ENCODE measurements around the gene ZNF341. TPM values are rescaled to one million over a fixed set of nuclear protein-coding genes. Genes with fewer than 3 reads are reported as not detected.
A peak's percentile ranks its signal among the peaks of the same experiment; 100 is the strongest.

ZNF341 gene
- total and polyA plus RNA-seq, 2 experiments from 2014 or later = 4.3 to 6.1 TPM

DNA sequence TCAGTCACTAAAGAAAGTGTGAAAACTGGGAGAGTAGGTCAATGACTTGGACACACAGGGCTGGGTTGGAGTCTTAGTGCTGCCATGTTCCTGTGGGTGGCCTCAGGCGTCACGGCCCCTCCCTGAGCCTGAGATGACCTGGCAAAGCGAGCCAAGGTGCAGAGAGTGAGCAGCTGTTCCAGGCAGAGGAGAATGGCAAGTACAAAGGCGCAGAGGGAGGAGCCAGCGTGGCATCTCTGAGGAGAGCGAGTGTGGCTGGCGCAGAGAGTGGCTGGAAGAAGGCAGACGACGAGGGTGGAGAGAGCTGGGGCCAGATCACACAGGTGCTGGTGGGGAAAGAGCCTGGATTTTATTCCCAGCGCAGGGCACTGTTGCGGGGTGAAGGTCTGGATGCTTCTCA is 58.8 kb downstream of the ZNF341 start:
- Histone ChIP-seq H3K27me3 (ENCODE audit: insufficient read depth) (no peaks in the 10 kb centered on the region), H3K4me2 (no peak overlapping the region), H3F3A (replicated peaks; ENCODE audit: low read depth) (no peaks in the 10 kb centered on the region), H3K4me3 (no peak overlapping the region), H2AFZ (no peak overlapping the region), H3K9me2 (ENCODE audit: insufficient read depth) (no peaks in the 10 kb centered on the region), H3K36me3 (ENCODE audit: insufficient read depth) (no peaks in the 10 kb centered on the region), H3K27ac (ENCODE audit: low read depth) (no peak overlapping the region), H3K79me2 (replicated peaks; ENCODE audit: insufficient read depth) (no peaks in the 10 kb centered on the region), H4K20me1 (replicated peaks; ENCODE audit: insufficient read depth) (no peaks in the 10 kb centered on the region), H3K4me1 (ENCODE audit: insufficient read depth) (no peaks in the 10 kb centered on the region)
- TF ChIP-seq ZNF331 (CRISPR knock-in tag; IDR thresholded peaks at IDR 0.05; ENCODE audit: low read depth) (no peak), POLR2AphosphoS5 (IDR thresholded peaks at IDR 0.05; ENCODE audit: low read depth) (no peak), CREB1 (CRISPR knock-in tag; IDR thresholded peaks at IDR 0.05; ENCODE audit: low read depth) (no peak), NANOG (IDR thresholded peaks at IDR 0.05; ENCODE audit: borderline replicate concordance) (no peak)
- ATAC-seq (no peak), DNase-seq (ENCODE audit: low spot score) (no peak)
- Mint-ChIP-seq H3K9me3 (no peaks in the 10 kb centered on the region; the same call in 2 of the 3 replicates), H3K36me3 (ENCODE audit: low read depth) (no peaks in the 10 kb centered on the region), H3K4me3 (no peak overlapping the region), H3K27ac (peak overlapping the region; percentile 74; the same call in 1 of the 2 replicates), H3K27me3 (ENCODE audit: insufficient read depth, low read depth, poor library complexity) (peaks cover 8% of the 10 kb centered on the region), H3K4me1 (peaks cover 2% of the 10 kb centered on the region; the same call in 1 of the 3 replicates)

DNA sequence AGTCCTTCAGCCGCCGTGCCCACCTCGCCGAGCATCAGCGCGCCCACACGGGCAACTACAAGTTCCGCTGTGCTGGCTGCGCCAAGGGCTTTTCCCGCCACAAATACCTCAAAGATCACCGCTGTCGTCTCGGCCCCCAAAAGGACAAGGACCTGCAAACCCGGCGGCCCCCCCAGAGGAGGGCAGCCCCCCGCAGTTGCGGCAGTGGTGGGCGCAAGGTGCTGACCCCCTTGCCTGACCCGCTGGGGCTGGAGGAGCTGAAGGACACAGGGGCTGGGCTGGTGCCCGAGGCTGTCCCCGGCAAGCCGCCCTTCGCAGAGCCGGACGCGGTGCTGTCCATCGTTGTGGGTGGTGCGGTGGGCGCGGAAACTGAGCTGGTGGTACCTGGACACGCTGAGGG is 59.2 kb downstream of the ZNF341 start:
- Histone ChIP-seq H3K4me2 (no peak overlapping the region), H4K20me1 (replicated peaks; ENCODE audit: insufficient read depth) (no peaks in the 10 kb centered on the region), H3K79me2 (replicated peaks; ENCODE audit: insufficient read depth) (no peaks in the 10 kb centered on the region), H3K9me2 (ENCODE audit: insufficient read depth) (no peaks in the 10 kb centered on the region), H2AFZ (no peak overlapping the region), H3K36me3 (ENCODE audit: insufficient read depth) (no peaks in the 10 kb centered on the region), H3F3A (replicated peaks; ENCODE audit: low read depth) (no peaks in the 10 kb centered on the region), H3K4me1 (ENCODE audit: insufficient read depth) (no peaks in the 10 kb centered on the region), H3K4me3 (no peak overlapping the region), H3K27me3 (ENCODE audit: insufficient read depth) (no peaks in the 10 kb centered on the region), H3K27ac (ENCODE audit: low read depth) (no peak overlapping the region)
- TF ChIP-seq, protein P1, sequence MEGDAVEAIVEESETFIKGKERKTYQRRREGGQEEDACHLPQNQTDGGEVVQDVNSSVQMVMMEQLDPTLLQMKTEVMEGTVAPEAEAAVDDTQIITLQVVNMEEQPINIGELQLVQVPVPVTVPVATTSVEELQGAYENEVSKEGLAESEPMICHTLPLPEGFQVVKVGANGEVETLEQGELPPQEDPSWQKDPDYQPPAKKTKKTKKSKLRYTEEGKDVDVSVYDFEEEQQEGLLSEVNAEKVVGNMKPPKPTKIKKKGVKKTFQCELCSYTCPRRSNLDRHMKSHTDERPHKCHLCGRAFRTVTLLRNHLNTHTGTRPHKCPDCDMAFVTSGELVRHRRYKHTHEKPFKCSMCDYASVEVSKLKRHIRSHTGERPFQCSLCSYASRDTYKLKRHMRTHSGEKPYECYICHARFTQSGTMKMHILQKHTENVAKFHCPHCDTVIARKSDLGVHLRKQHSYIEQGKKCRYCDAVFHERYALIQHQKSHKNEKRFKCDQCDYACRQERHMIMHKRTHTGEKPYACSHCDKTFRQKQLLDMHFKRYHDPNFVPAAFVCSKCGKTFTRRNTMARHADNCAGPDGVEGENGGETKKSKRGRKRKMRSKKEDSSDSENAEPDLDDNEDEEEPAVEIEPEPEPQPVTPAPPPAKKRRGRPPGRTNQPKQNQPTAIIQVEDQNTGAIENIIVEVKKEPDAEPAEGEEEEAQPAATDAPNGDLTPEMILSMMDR (conservative IDR thresholded peaks at IDR 0.05; ENCODE audit: low read depth in 2 of 2) = no peak
- no peak for TF ChIP-seq POLR2AphosphoS5 (IDR thresholded peaks at IDR 0.05; ENCODE audit: low read depth)
- no peak for TF ChIP-seq CREB1 (CRISPR knock-in tag; IDR thresholded peaks at IDR 0.05; ENCODE audit: low read depth)
- DNase-seq (ENCODE audit: low spot score) = no peak
- Mint-ChIP-seq H3K9me3 (no peaks in the 10 kb centered on the region; the same call in 2 of the 3 replicates), H3K36me3 (ENCODE audit: low read depth) (no peaks in the 10 kb centered on the region), H3K27me3 (ENCODE audit: insufficient read depth, low read depth, poor library complexity) (peaks cover 8% of the 10 kb centered on the region), H3K4me1 (peaks cover 2% of the 10 kb centered on the region; the same call in 1 of the 3 replicates), H3K27ac (no peak overlapping the region), H3K4me3 (no peak overlapping the region)
- no peak for ATAC-seq

DNA sequence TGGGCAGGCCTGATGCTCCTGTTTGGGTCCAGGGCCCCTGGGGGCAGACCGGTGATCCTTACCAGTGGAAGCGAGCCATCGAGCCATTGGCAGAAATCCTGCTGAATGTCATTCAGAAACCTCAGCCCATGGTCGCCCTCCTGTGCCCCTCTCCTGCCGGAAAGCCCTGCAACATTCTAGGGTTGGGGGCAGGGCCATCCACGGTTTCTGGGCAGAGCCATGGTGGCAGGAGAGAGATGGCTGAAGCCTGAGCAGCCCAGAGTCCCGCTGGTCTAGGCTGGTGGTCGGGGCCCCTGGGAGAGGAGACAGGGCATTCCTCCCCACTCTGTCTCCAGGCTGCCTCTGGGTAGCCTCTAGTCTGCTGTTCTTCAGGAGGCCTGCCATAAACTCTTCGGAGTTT is 59.7 kb downstream of the ZNF341 start:
- no peaks in the 10 kb centered on the region for H3K36me3 ChIP-seq (ENCODE audit: insufficient read depth)
- no peaks in the 10 kb centered on the region for H3K4me1 ChIP-seq (ENCODE audit: insufficient read depth)
- no peak overlapping the region for H2AFZ ChIP-seq
- ATAC-seq (no peak), DNase-seq (ENCODE audit: low spot score) (no peak)
- no peak overlapping the region for H3K27ac ChIP-seq (ENCODE audit: low read depth)
- H3K27me3 ChIP-seq (ENCODE audit: insufficient read depth) = no peaks in the 10 kb centered on the region
- H3K27ac Mint-ChIP-seq = no peak overlapping the region
- no peak overlapping the region for H3K4me2 ChIP-seq
- no peaks in the 10 kb centered on the region for H3K36me3 Mint-ChIP-seq (ENCODE audit: low read depth)
- H3K4me3 Mint-ChIP-seq = no peak overlapping the region
- H3K4me1 Mint-ChIP-seq = peaks cover 7% of the 10 kb centered on the region
- H3K9me3 Mint-ChIP-seq = no peaks in the 10 kb centered on the region; the same call in 2 of the 3 replicates
- H3K4me3 ChIP-seq = no peak overlapping the region
- peaks cover 6% of the 10 kb centered on the region for H3K27me3 Mint-ChIP-seq (ENCODE audit: insufficient read depth, low read depth, poor library complexity)
- H3K79me2 ChIP-seq (replicated peaks; ENCODE audit: insufficient read depth) = no peaks in the 10 kb centered on the region
- no peaks in the 10 kb centered on the region for H3K9me2 ChIP-seq (ENCODE audit: insufficient read depth)
- H4K20me1 ChIP-seq (replicated peaks; ENCODE audit: insufficient read depth) = no peaks in the 10 kb centered on the region
- no peaks in the 10 kb centered on the region for H3F3A ChIP-seq (replicated peaks; ENCODE audit: low read depth)
- TF ChIP-seq ZNF114 (CRISPR knock-in tag; IDR thresholded peaks at IDR 0.05) = no peak
- TF ChIP-seq CREB1 (CRISPR knock-in tag; IDR thresholded peaks at IDR 0.05; ENCODE audit: low read depth) = no peak
- TF ChIP-seq NANOG (IDR thresholded peaks at IDR 0.05; ENCODE audit: borderline replicate concordance) = no peak
- TF ChIP-seq EZH2 (IDR thresholded peaks at IDR 0.05; ENCODE audit: low read depth, unreplicated experiment) = no peak
- TF ChIP-seq STAT1 (IDR thresholded peaks at IDR 0.05; ENCODE audit: unreplicated experiment) = no peak
- TF ChIP-seq, protein P1 (conservative IDR thresholded peaks at IDR 0.05; ENCODE audit: low read depth in 2 of 2) = no peak
- no peak for TF ChIP-seq JUNB (IDR thresholded peaks at IDR 0.05; ENCODE audit: unreplicated experiment)

Measured in GM23338 (cell line).